ENCODE measurements around the gene ROCK2.

Gene ROCK2

GRCh38 chr2:11179899-11180298 is 164.5 kb downstream of the ROCK2 start:
- ChIA-PET CTCF (interaction anchor here (0.7 to 1.2 kb wide), 2 partner anchors 47 to 238 kb away, joined by 3 to 4 read pairs; a partner anchor contains a TSS), POLR2A (no interaction called here)
- H3K9me3 ChIP-seq (ENCODE audit: control insufficient read depth, insufficient read depth, low read depth, low read length): no peaks in the 10 kb centered on the region
- no peak overlapping the region for H3K27ac ChIP-seq (ENCODE audit: extremely low read depth, low read depth, low read length)
- H3K36me3 ChIP-seq (ENCODE audit: control insufficient read depth in 2 of 2, insufficient read depth in 1 of 2, low read length in 2 of 2): peaks cover 3 to 16% of the 10 kb centered on the region in 2 experiments; a peak in 2 of 3 replicates
- TF ChIP-seq ZBTB10 (tag by site-specific recombination; IDR thresholded peaks at IDR 0.05) (no peak), ZNF692 (tag by site-specific recombination; IDR thresholded peaks at IDR 0.05) (no peak), ZNF335 (tag by site-specific recombination; conservative IDR thresholded peaks at IDR 0.05) (no peak), HOXC10 (CRISPR knock-in tag; IDR thresholded peaks at IDR 0.05) (no peak), ZNF518A (tag by site-specific recombination; conservative IDR thresholded peaks at IDR 0.05; ENCODE audit: low read depth) (no peak), KLF16 (tag by site-specific recombination; IDR thresholded peaks at IDR 0.05) (no peak), ZNF223 (tag by site-specific recombination; IDR thresholded peaks at IDR 0.05) (no peak), ZNF202 (tag by site-specific recombination; IDR thresholded peaks at IDR 0.05; ENCODE audit: borderline replicate concordance) (no peak), KLF8 (tag by site-specific recombination; IDR thresholded peaks at IDR 0.05) (no peak), RBAK (tag by site-specific recombination; IDR thresholded peaks at IDR 0.05) (no peak), KLF1 (tag by site-specific recombination; IDR thresholded peaks at IDR 0.05) (no peak), ZBTB44 (tag by site-specific recombination; IDR thresholded peaks at IDR 0.05) (no peak), SCRT1 (tag by site-specific recombination; IDR thresholded peaks at IDR 0.05; ENCODE audit: borderline replicate concordance) (no peak), ZNF561 (tag by site-specific recombination; IDR thresholded peaks at IDR 0.05; ENCODE audit: borderline replicate concordance) (no peak), ZNF596 (tag by site-specific recombination; IDR thresholded peaks at IDR 0.05) (no peak)
- no peak overlapping the region for H3K4me3 ChIP-seq (ENCODE audit: low read depth, low read length)
- H3K4me1 ChIP-seq (ENCODE audit: control insufficient read depth, insufficient read depth, low read length): no peaks in the 10 kb centered on the region

All from HEK293 (cell line).